ENCODE data around the gene PTX3. TPM values are rescaled to one million over a fixed set of nuclear protein-coding genes. Genes with fewer than 3 reads are reported as not detected.

PTX3 gene
- total and polyA plus RNA-seq, 8 donors: 1.0 to 5.0 (median 2.9) TPM

GRCh38 chr3:157410945-157411344, 25.7 kb upstream of the PTX3 start:
- no peak for TF ChIP-seq CTCF (IDR thresholded peaks at IDR 0.05)
- intact Hi-C loops (cut with DNase I): no loop called here
- WGBS, 2 donors: 60 to 71% methylated on average over 2 of the region's 2 CpGs
- Histone ChIP-seq H3K9me3 (no peaks in the 10 kb centered on the region), H3K36me3 (no peaks in the 10 kb centered on the region), H3K27me3 (no peaks in the 10 kb centered on the region), H3K4me3 (no peak overlapping the region), H3K4me1 (no peaks in the 10 kb centered on the region), H3K27ac (no peak overlapping the region)
- ATAC-seq (no peak), FAIRE-seq (no peak), DNase-seq (no peak)

DNA sequence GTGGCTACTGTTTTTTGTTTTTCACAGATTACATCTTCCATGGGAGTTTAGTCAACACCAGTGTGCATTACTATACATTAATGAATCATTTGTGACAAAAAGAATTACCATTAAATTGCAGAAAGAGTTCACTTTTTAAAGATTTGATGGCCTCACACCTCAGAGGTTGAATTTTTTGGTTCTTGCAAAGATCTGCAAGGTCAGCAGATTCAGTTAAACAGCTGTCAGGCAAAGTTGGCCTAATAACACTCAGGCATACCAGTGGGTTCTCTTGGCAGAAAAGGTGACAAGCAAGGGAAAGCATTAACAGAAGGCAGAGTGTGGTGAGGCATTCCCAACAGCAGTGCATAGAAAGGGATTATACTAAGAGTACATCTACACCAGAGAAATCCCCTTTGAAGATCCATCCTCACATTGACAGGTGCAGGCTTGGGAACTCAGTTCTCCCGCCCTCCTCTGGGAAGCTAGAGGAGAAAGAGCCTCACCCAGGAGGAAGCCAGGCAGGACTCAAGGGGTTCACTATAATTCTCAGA, 24.3 kb upstream of the PTX3 start:
- 92 to 100% methylated on average over 1 of the region's 1 CpG for WGBS, 2 donors
- DNase-seq (no peak), ATAC-seq (no peak), FAIRE-seq (no peak)
- no peaks in the 10 kb centered on the region for H3K36me3 ChIP-seq
- H3K9me3 ChIP-seq: no peaks in the 10 kb centered on the region
- TF ChIP-seq CTCF (IDR thresholded peaks at IDR 0.05): no peak
- no peak overlapping the region for H3K4me3 ChIP-seq
- no peaks in the 10 kb centered on the region for H3K27me3 ChIP-seq
- intact Hi-C loops (cut with DNase I): no loop called here
- no peaks in the 10 kb centered on the region for H3K4me1 ChIP-seq
- no peak overlapping the region for H3K27ac ChIP-seq

- Histone ChIP-seq H3K4me3 (no peak overlapping the region), H3K9me3 (no peaks in the 10 kb centered on the region), H3K27me3 (no peaks in the 10 kb centered on the region), H3K27ac (no peak overlapping the region), H3K4me1 (no peaks in the 10 kb centered on the region), H3K36me3 (no peaks in the 10 kb centered on the region)
- ATAC-seq (no peak), DNase-seq (no peak), FAIRE-seq (no peak)
- intact Hi-C loops (cut with DNase I): no loop called here
- TF ChIP-seq CTCF (IDR thresholded peaks at IDR 0.05): no peak
Observed at GRCh38 chr3:157414861-157415260, 21.8 kb upstream of the PTX3 start.

GRCh38 chr3:157416347-157417087, 20.1 kb upstream of the PTX3 start:
- Histone ChIP-seq H3K27me3 (no peaks in the 10 kb centered on the region), H3K4me1 (no peaks in the 10 kb centered on the region), H3K9me3 (no peaks in the 10 kb centered on the region), H3K27ac (no peak overlapping the region), H3K36me3 (no peaks in the 10 kb centered on the region), H3K4me3 (no peak overlapping the region)
- FAIRE-seq (no peak), DNase-seq (no peak), ATAC-seq (no peak)
- intact Hi-C loops (cut with DNase I): no loop called here
- WGBS, 2 donors: 83 to 85% methylated on average over 3 of the region's 3 CpGs
- TF ChIP-seq CTCF (IDR thresholded peaks at IDR 0.05): no peak

- FAIRE-seq (no peak), ATAC-seq (no peak), DNase-seq (no peak)
- no peak overlapping the region for H3K4me3 ChIP-seq
- no peak for TF ChIP-seq CTCF (IDR thresholded peaks at IDR 0.05)
- no peak overlapping the region for H3K27ac ChIP-seq
- WGBS, 2 donors: 89 to 94% methylated on average over 2 of the region's 2 CpGs
- no peaks in the 10 kb centered on the region for H3K27me3 ChIP-seq
- no peaks in the 10 kb centered on the region for H3K36me3 ChIP-seq
- H3K9me3 ChIP-seq: no peaks in the 10 kb centered on the region
- intact Hi-C loops (cut with DNase I): no loop called here
- H3K4me1 ChIP-seq: no peaks in the 10 kb centered on the region
Observed at GRCh38 chr3:157417247-157417646, 19.4 kb upstream of the PTX3 start.
